OCI-LY7 (cell line): ENCODE measurements around the gene MAP4K2. TPM values are rescaled to one million over a fixed set of nuclear protein-coding genes. Genes with fewer than 3 reads are reported as not detected.

ENCODE experiments used
- BruUV-seq: library from RNA; stranded (reverse); fragments of 400-500 nt; replicated peaks from 2 replicates; lab custom pipeline; 2021; lab: Mats Ljungman, UMichigan
- CTCF ChIA-PET: fragments of 300-600 bp; sonication (Branson Sonifier 250); formaldehyde crosslinking; loops from one replicate; lab custom pipeline; 2022; ENCODE audit warnings: antibody characterized with exemption; ENCODE audit not compliant: unreplicated experiment; lab: Charles Lee
- POLR2A ChIA-PET: fragments of 300-600 bp; sonication (Branson Sonifier 250); formaldehyde crosslinking; loops from one replicate; lab custom pipeline; 2022; ENCODE audit warnings: antibody characterized with exemption; lab: Charles Lee
- DNase-seq: peaks from one replicate; pipeline ENCODE4 v3.0.0-alpha.2; 2015; ENCODE audit warnings: low spot score
- H2AFZ ChIP-seq: fragments of 200-600 bp; sonication (generic), shearing (Covaris generic); 2 replicates; pipeline ENCODE4 v1.6.1; 2014; ENCODE audit warnings: mild to moderate bottlenecking, antibody characterized with exemption, low read length, moderate library complexity
- H3K27ac ChIP-seq: fragments of 200-600 bp; sonication (generic); 2 replicates; pipeline ENCODE4 v1.5.1; 2014; ENCODE audit warnings: mixed run types, low read depth, mild to moderate bottlenecking, moderate library complexity, low read length, inconsistent platforms; ENCODE audit not compliant: poor library complexity, severe bottlenecking
- H3K36me3 ChIP-seq: fragments of 200-600 bp; sonication (generic); 2 replicates; pipeline ENCODE4 v1.6.1; 2014; ENCODE audit warnings: mild to moderate bottlenecking, antibody characterized with exemption, low read length, moderate library complexity, mixed read lengths; ENCODE audit not compliant: insufficient read depth
- H3K4me1 ChIP-seq: fragments of 200-600 bp; sonication (generic); 2 replicates; pipeline ENCODE4 v1.5.1; 2014; ENCODE audit warnings: mild to moderate bottlenecking, low read length; ENCODE audit not compliant: insufficient read depth, poor library complexity, severe bottlenecking
- H3K4me2 ChIP-seq: fragments of 200-600 bp; sonication (generic); 2 replicates; pipeline ENCODE4 v1.6.1; 2014; ENCODE audit warnings: mild to moderate bottlenecking, low read length
- H3K4me3 ChIP-seq: fragments of 200-600 bp; sonication (generic); 2 replicates; pipeline ENCODE4 v1.5.1; 2014; ENCODE audit warnings: mild to moderate bottlenecking, low read depth, low read length; ENCODE audit not compliant: poor library complexity, severe bottlenecking
- H3K79me2 ChIP-seq: fragments of 200-600 bp; sonication (generic); 2 replicates; pipeline ENCODE4 v1.6.1; 2016; ENCODE audit warnings: low read depth, mild to moderate bottlenecking, low read length, moderate library complexity, mixed read lengths; ENCODE audit not compliant: insufficient read depth
- H3K9me2 ChIP-seq: fragments of 200-600 bp; sonication (generic); 2 replicates; pipeline ENCODE4 v1.6.1; 2016; ENCODE audit warnings: mild to moderate bottlenecking, low read length, mixed read lengths; ENCODE audit not compliant: insufficient read depth
- H3K9me3 ChIP-seq: fragments of 200-600 bp; sonication (generic); 2 replicates; pipeline ENCODE4 v1.6.1; 2014; ENCODE audit warnings: mild to moderate bottlenecking, mixed run types, low read length, mixed read lengths
- H4K20me1 ChIP-seq: fragments of 200-600 bp; sonication (generic); 2 replicates; pipeline ENCODE4 v1.6.1; 2014; ENCODE audit warnings: mild to moderate bottlenecking, antibody characterized with exemption, low read length, moderate library complexity, mixed read lengths; ENCODE audit not compliant: insufficient read depth
- CTCF ChIP-seq: fragments of 200-600 bp; sonication (generic); conservative IDR thresholded peaks from 2 replicates; pipeline ENCODE4 v1.5.1; 2014; ENCODE audit warnings: mild to moderate bottlenecking, antibody characterized with exemption, low read length, moderate library complexity, mixed read lengths
- EZH2phosphoT487 ChIP-seq: fragments of 200-600 bp; sonication (generic); IDR thresholded peaks from 2 replicates; pipeline ENCODE4 v1.6.1; 2018; ENCODE audit warnings: low read depth, borderline replicate concordance, mild to moderate bottlenecking, mixed run types, antibody characterized with exemption, low read length, moderate library complexity, mixed read lengths
- intact Hi-C: fragments of 100-400 bp; cut with micrococcal nuclease; formaldehyde crosslinking; loops from one replicate; pipeline ENCODE4 v1.10.0; 2022; ENCODE audit not compliant: unreplicated experiment
- total RNA-seq, 2 experiments: library from RNA; depleted of rRNA in 1 of 2; stranded (reverse); fragments of >200 nt in 1 of 2; shearing (Covaris generic) in 1 of 2; gene quantifications; 2 replicates each; pipeline ENCODE4 v1.2.3, GENCODE V29; 2014 to 2022

MAP4K2 gene
- total RNA-seq, 2 experiments from 2014 or later: 110 to 115 TPM

- Histone ChIP-seq H3K36me3 (no peaks in the 10 kb centered on the region), H3K79me2 (no peaks in the 10 kb centered on the region), H3K27ac (no peak overlapping the region), H4K20me1 (no peaks in the 10 kb centered on the region), H3K9me3 (no peaks in the 10 kb centered on the region), H2AFZ (no peak overlapping the region), H3K9me2 (no peaks in the 10 kb centered on the region), H3K4me3 (no peak overlapping the region), H3K4me1 (peaks cover 5% of the 10 kb centered on the region), H3K4me2 (no peak overlapping the region)
- DNase-seq: no peak
- intact Hi-C loops: no loop called here
- BruUV-seq: no TSS peak
- ChIA-PET POLR2A (interaction anchor here (0.6 kb wide), 1 partner anchor 28 kb away, joined by 3 read pairs; no protein-coding TSS in a partner anchor), CTCF (no interaction called here)
- no peak for TF ChIP-seq CTCF
- no peak for TF ChIP-seq EZH2phosphoT487
Measured at GRCh38 chr11:64754124-64754918, 48.7 kb downstream of the MAP4K2 start.

DNA sequence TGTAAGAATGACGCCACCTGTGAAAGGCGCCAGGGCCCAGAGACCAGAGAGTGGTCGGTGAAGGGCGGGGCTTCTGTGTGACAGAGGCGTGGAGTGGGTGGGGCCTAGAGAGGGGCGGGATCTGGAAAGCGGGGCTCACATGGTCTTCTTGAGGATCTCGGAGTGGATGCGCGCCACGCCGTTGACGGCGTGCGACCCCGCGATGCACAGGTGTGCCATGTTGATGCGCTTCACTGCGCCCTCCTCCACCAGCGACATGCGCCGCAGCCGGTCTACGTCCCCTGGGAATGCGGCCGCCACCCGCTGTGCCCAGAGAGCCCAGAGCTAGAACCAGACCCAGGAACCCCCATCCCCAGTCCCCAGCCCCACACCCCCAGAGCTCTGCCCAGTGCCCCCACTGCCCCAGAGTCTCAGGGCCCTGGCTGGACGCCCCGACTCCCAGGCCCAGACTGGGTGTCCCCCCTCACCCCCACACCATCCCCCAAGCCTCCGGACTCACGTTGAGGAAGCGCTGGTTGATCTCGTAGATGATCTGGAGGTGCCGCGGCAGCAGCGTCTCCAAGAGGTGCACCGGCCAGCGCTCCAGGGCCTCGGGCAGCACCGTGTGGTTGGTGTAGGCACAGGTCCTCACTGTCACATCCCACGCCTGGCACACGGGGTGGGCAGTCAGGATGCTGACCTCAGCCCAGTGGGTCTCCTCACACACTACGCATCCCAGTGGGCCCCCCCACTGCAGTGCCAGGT is 49.5 kb downstream of the MAP4K2 start:
- Histone ChIP-seq H3K4me2 (no peak overlapping the region), H3K9me2 (no peaks in the 10 kb centered on the region), H2AFZ (no peak overlapping the region), H3K4me3 (no peak overlapping the region), H3K79me2 (no peaks in the 10 kb centered on the region), H4K20me1 (no peaks in the 10 kb centered on the region), H3K9me3 (no peaks in the 10 kb centered on the region), H3K4me1 (peaks cover 5% of the 10 kb centered on the region), H3K36me3 (no peaks in the 10 kb centered on the region), H3K27ac (no peak overlapping the region)
- TF ChIP-seq CTCF (no peak), EZH2phosphoT487 (no peak)
- BruUV-seq: no TSS peak
- ChIA-PET POLR2A (interaction anchor here (0.6 kb wide), 1 partner anchor 28 kb away, joined by 3 read pairs; no protein-coding TSS in a partner anchor), CTCF (no interaction called here)
- no peak for DNase-seq
- intact Hi-C loops: no loop called here
